ENCODE measurements around the gene ZYG11B. TPM values are rescaled to one million over a fixed set of nuclear protein-coding genes. Genes with fewer than 3 reads are reported as not detected.
"Not testable (repeated sequence)": the region's sequence is repeated elsewhere in the genome, so short reads cannot be mapped to it uniquely, and the experiment has no call there.

ZYG11B gene
- total and polyA plus RNA-seq, 2 of the 13 experiments (the other 11 are each of a cell fraction or from before 2014, with no cell fraction given): 6.9 to 17.9 TPM

- TF ChIP-seq SCMH1 (CRISPR knock-in tag; IDR thresholded peaks at IDR 0.05; ENCODE audit: borderline replicate concordance) (no peak), DR1 (CRISPR knock-in tag; IDR thresholded peaks at IDR 0.05) (no peak), GABPB1 (CRISPR knock-in tag; IDR thresholded peaks at IDR 0.05) (no peak), ATF5 (CRISPR knock-in tag; IDR thresholded peaks at IDR 0.05; ENCODE audit: low read depth) (no peak), RELA (CRISPR knock-in tag; IDR thresholded peaks at IDR 0.05) (no peak)
These were observed 34.4 kb upstream of the ZYG11B start (continued) for GRCh38 chr1:52691821-52692220.

GRCh38 chr1:52692697-52693096 lies 33.6 kb upstream of the ZYG11B start:
- peaks cover 22% of the 10 kb centered on the region for H3K4me1 ChIP-seq (ENCODE audit: insufficient read depth, low read length)
- intact Hi-C loops (cut with micrococcal nuclease; ENCODE audit: unreplicated experiment) (no loop called here), in situ Hi-C loops (cut with HindIII; ENCODE audit: extremely low pct_ligation_motif_present, low pct_unique_long_range_greater_than_20kb) (no loop called here)
- 100% methylated on average over 4 of the region's 4 CpGs for WGBS (ENCODE audit: low lambda C conversion rate)
- ChIA-PET CTCF (ENCODE audit: low intra/inter-chr PET ratio, low total read pairs) (no interaction called here), POLR2A (no interaction called here)
- DNase-seq (ENCODE audit: low spot score) (no peak), ATAC-seq (no peak), FAIRE-seq (no peak)
- H3K9me3 ChIP-seq (ENCODE audit: low read length): no peaks in the 10 kb centered on the region
- no peaks in the 10 kb centered on the region for H3K27me3 ChIP-seq (ENCODE audit: control insufficient read depth in 1 of 2, insufficient read depth in 2 of 2, low read length in 2 of 2)
- no TSS peak for BruUV-seq (replicated peaks)
- H4K20me1 ChIP-seq (ENCODE audit: insufficient read depth, low read length): no peaks in the 10 kb centered on the region
- H3K27ac ChIP-seq (ENCODE audit: extremely low read length, insufficient read depth, low read length): no peak overlapping the region
- H3K79me2 ChIP-seq (ENCODE audit: insufficient read depth, low read length): peaks cover 37% of the 10 kb centered on the region
- no peak overlapping the region for H2AFZ ChIP-seq (ENCODE audit: low read length)
- no peak overlapping the region for H3K4me3 ChIP-seq (replicated peaks in 1 of 3; ENCODE audit: insufficient read depth in 1 of 3, low read depth in 2 of 3, low read length in 3 of 3)
- H3K36me3 ChIP-seq (replicated peaks in 1 of 2; ENCODE audit: control insufficient read depth in 1 of 2, insufficient read depth in 2 of 2, low read length in 2 of 2): peaks cover 17 to 40% of the 10 kb centered on the region in 2 experiments
- H3K4me2 ChIP-seq (ENCODE audit: low read depth, low read length): no peak overlapping the region
- TF ChIP-seq MEIS1 (CRISPR knock-in tag; IDR thresholded peaks at IDR 0.05; ENCODE audit: borderline replicate concordance) (no peak), JUND (CRISPR knock-in tag; IDR thresholded peaks at IDR 0.05) (no peak), NCOA1 (CRISPR knock-in tag; IDR thresholded peaks at IDR 0.05) (no peak), CSRNP2 (CRISPR knock-in tag; conservative IDR thresholded peaks at IDR 0.05; ENCODE audit: low read depth) (no peak), DNMT1 (CRISPR knock-in tag; IDR thresholded peaks at IDR 0.05) (no peak), ZBTB10 (CRISPR knock-in tag; IDR thresholded peaks at IDR 0.05; ENCODE audit: borderline replicate concordance) (no peak), ZNF672 (CRISPR knock-in tag; IDR thresholded peaks at IDR 0.05) (no peak), MED1 (CRISPR knock-in tag; IDR thresholded peaks at IDR 0.05) (no peak), ZNF367 (CRISPR knock-in tag; IDR thresholded peaks at IDR 0.05; ENCODE audit: borderline replicate concordance) (no peak)
- H3K9ac ChIP-seq (ENCODE audit: insufficient read depth, low read depth, low read length): no peak overlapping the region

GRCh38 chr1:52693351-52693750 lies 32.9 kb upstream of the ZYG11B start:
- in situ Hi-C loops (cut with HindIII; ENCODE audit: extremely low pct_ligation_motif_present, low pct_unique_long_range_greater_than_20kb); BruUV-seq (replicated peaks): not testable (repeated sequence)

More at GRCh38 chr1:52693351-52693750, 32.9 kb upstream of the ZYG11B start:
- H2AFZ ChIP-seq (ENCODE audit: low read length); H4K20me1 ChIP-seq (ENCODE audit: insufficient read depth, low read length); FAIRE-seq; H3K27ac ChIP-seq (ENCODE audit: extremely low read length, insufficient read depth, low read length); H3K4me2 ChIP-seq (ENCODE audit: low read depth, low read length); CTCF ChIA-PET (ENCODE audit: low intra/inter-chr PET ratio, low total read pairs); DNase-seq (ENCODE audit: low spot score); H3K9ac ChIP-seq (ENCODE audit: insufficient read depth, low read depth, low read length); intact Hi-C loops (cut with micrococcal nuclease; ENCODE audit: unreplicated experiment); H3K9me3 ChIP-seq (ENCODE audit: low read length); H3K4me3 ChIP-seq (replicated peaks in 1 of 3; ENCODE audit: insufficient read depth in 1 of 3, low read depth in 2 of 3, low read length in 3 of 3); POLR2A ChIA-PET; H3K27me3 ChIP-seq (ENCODE audit: control insufficient read depth in 1 of 2, insufficient read depth in 2 of 2, low read length in 2 of 2); ATAC-seq: not testable (repeated sequence)
- Histone ChIP-seq H3K4me1 (ENCODE audit: insufficient read depth, low read length) (peaks cover 26% of the 10 kb centered on the region), H3K36me3 (replicated peaks in 1 of 2; ENCODE audit: control insufficient read depth in 1 of 2, insufficient read depth in 2 of 2, low read length in 2 of 2) (peaks cover 13 to 34% of the 10 kb centered on the region in 2 experiments), H3K79me2 (ENCODE audit: insufficient read depth, low read length) (peaks cover 39% of the 10 kb centered on the region)
- WGBS (ENCODE audit: low lambda C conversion rate): 96% methylated on average over 10 of the region's 10 CpGs

Data from HepG2 (cell line).